GM12878 (cell line): ENCODE measurements around the gene DNAH2. TPM values are rescaled to one million over a fixed set of nuclear protein-coding genes. Genes with fewer than 3 reads are reported as not detected.

ENCODE experiments used
- ATAC-seq: fragments of 200-7000 bp; cut with Tn5 transposase; 3 replicates; pipeline ENCODE4 v1.9.1; 2020; ENCODE audit warnings: mild to moderate bottlenecking, moderate library complexity
- BruUV-seq: library from RNA; stranded (reverse); fragments of 400-500 nt; replicated peaks from 2 replicates; lab custom pipeline; 2021; lab: Mats Ljungman, UMichigan
- CTCF ChIA-PET: fragments of 300-600 bp; sonication (Branson Sonifier 250); formaldehyde crosslinking; extraction: SDS; loops from one replicate; lab custom pipeline; 2021; ENCODE audit warnings: inconsistent platforms; lab: Yijun Ruan, JAX
- POLR2A ChIA-PET: fragments of 350-600 bp; formaldehyde crosslinking; extraction: SDS; loops from one replicate; lab custom pipeline; 2021; ENCODE audit warnings: inconsistent platforms; lab: Charles Lee
- RAD21 ChIA-PET: fragments of 300-600 bp; sonication (Branson Sonifier 250); formaldehyde crosslinking; loops from one replicate; lab custom pipeline; 2023; ENCODE audit warnings: antibody characterized with exemption; ENCODE audit not compliant: unreplicated experiment; lab: Charles Lee
- SMC1A ChIA-PET: fragments of 300-600 bp; sonication (Branson Sonifier 250); formaldehyde crosslinking; loops from one replicate; lab custom pipeline; 2023; ENCODE audit not compliant: unreplicated experiment, uncharacterized antibody; lab: Charles Lee
- DNase-seq: peaks from one replicate; pipeline ENCODE4 v3.0.0-alpha.2; 2011; ENCODE audit warnings: low read depth, low spot score
- FAIRE-seq: peaks from 3 replicates; lab custom pipeline; 2011; peaks lifted over from hg19 to GRCh38; lab: Jason Lieb, UNC
- H2AFZ ChIP-seq: 2 replicates; pipeline ENCODE4 v1.6.0; 2011; ENCODE audit warnings: low read depth, low read length, control low read depth; ENCODE audit not compliant: control insufficient read depth
- H3K27ac ChIP-seq: 2 replicates; pipeline ENCODE4 v1.5.1; 2011; ENCODE audit warnings: control low read depth; ENCODE audit not compliant: control insufficient read depth, insufficient read depth
- H3K27me3 ChIP-seq, 2 experiments: replicated peaks in 1 of 2; 2 replicates each; pipeline versions ENCODE4 v1.6.0 to v1.6.1; 2011; ENCODE audit warnings: low read length in 1 of 2; ENCODE audit not compliant: control insufficient read depth in 2 of 2, insufficient read depth in 2 of 2
- H3K36me3 ChIP-seq, 2 experiments: 2 replicates each; pipeline ENCODE4 v1.5.1; 2011; ENCODE audit warnings: low read length in 1 of 2; ENCODE audit not compliant: control insufficient read depth in 2 of 2, insufficient read depth in 2 of 2
- H3K4me1 ChIP-seq: 2 replicates; pipeline ENCODE4 v1.6.1; 2011; ENCODE audit warnings: mild to moderate bottlenecking, low read length, moderate library complexity, mixed read lengths; ENCODE audit not compliant: control insufficient read depth, insufficient read depth
- H3K4me2 ChIP-seq: 2 replicates; pipeline ENCODE4 v1.6.0; 2011; ENCODE audit warnings: control low read depth; ENCODE audit not compliant: control insufficient read depth, insufficient read depth
- H3K4me3 ChIP-seq: fragments of 200-600 bp; sonication (generic); 2 replicates; pipeline ENCODE4 v1.5.1; 2016
- H3K79me2 ChIP-seq: 2 replicates; pipeline ENCODE4 v1.6.0; 2011; ENCODE audit warnings: low read length; ENCODE audit not compliant: control insufficient read depth, insufficient read depth
- H3K9ac ChIP-seq: 2 replicates; pipeline ENCODE4 v1.8.0; 2011; ENCODE audit warnings: low read length, control low read depth, mixed read lengths; ENCODE audit not compliant: control insufficient read depth, insufficient read depth
- H3K9me3 ChIP-seq: replicated peaks from 3 replicates; pipeline ENCODE4 v1.5.1; 2011; ENCODE audit warnings: mild to moderate bottlenecking, low read length; ENCODE audit not compliant: control insufficient read depth, insufficient read depth
- H4K20me1 ChIP-seq: 2 replicates; pipeline ENCODE4 v1.6.0; 2011; ENCODE audit not compliant: control insufficient read depth, insufficient read depth
- KAT2A ChIP-seq: conservative IDR thresholded peaks from 2 replicates; pipeline ENCODE4 v1.6.1; 2011; ENCODE audit warnings: low read depth, low read length; ENCODE audit not compliant: control insufficient read depth
- RB1 ChIP-seq: fragments of 450-650 bp; formaldehyde crosslinking; IDR thresholded peaks from 2 replicates; pipeline ENCODE4 v1.6.1; 2017; ENCODE audit warnings: mild to moderate bottlenecking, borderline replicate concordance
- WGBS: methylation state at CpG from one replicate; pipeline ENCODE4 v1.1.6; 2016; ENCODE audit warnings: low lambda C conversion rate; ENCODE audit not compliant: insufficient replicate concordance, insufficient coverage; ENCODE audit errors: missing lambda C conversion rate; 5-methylcytosine and 5-hydroxymethylcytosine counted together
- in situ Hi-C: fragments of 300-500 bp; cut with MboI; formaldehyde crosslinking; loops from 9 replicates; pipeline ENCODE4 v1.14.3; 2018; ENCODE audit warnings: mixed read lengths
- intact Hi-C: fragments of 100-400 bp; cut with micrococcal nuclease; formaldehyde crosslinking; loops from one replicate; pipeline ENCODE4 v1.14.2; 2022; ENCODE audit not compliant: unreplicated experiment
- polyA plus RNA-seq, 11 experiments: library from polyadenylated mRNA; depleted of rRNA in 4 of 11; unstranded in 6 of 11; stranded (reverse) in 5 of 11; fragments of >200 nt; fragmentation: Nextera tagmentation in 4 of 11; fragmentation: Illumina TruSeq in 1 of 11; extraction: Ambion mirVana in 4 of 11; extraction: Trizol in 1 of 11; gene quantifications; 1 replicate in 1 of 11; 2 replicates in 10 of 11; pipeline versions ENCODE4 v1.2.1 to v1.2.3, GENCODE V29; 2011 to 2016; ENCODE audit warnings: inconsistent platforms in 2 of 11, missing spikeins in 2 of 11, low read depth in 1 of 11
- total RNA-seq, 4 experiments: library from RNA; depleted of rRNA in 3 of 4; stranded (reverse); fragments of >200 nt in 3 of 4; fragmentation: Illumina TruSeq in 1 of 4; extraction: Trizol in 1 of 4; gene quantifications; 2 replicates each; pipeline versions ENCODE4 v1.2.1 to v1.2.3, GENCODE V29; 2013 to 2021
- TF ChIP-seq, protein P1 (sequence below), 3 experiments: IDR thresholded peaks in 2 of 3; conservative IDR thresholded peaks in 1 of 3; 2 replicates each; pipeline ENCODE4 v1.5.1; 2011; ENCODE audit warnings: low read depth in 3 of 3, low read length in 3 of 3, mild to moderate bottlenecking in 3 of 3, control low read depth in 2 of 3, moderate library complexity in 2 of 3, inconsistent platforms in 1 of 3, mixed read lengths in 1 of 3; ENCODE audit not compliant: control insufficient read depth in 2 of 3, insufficient read depth in 1 of 3; ENCODE audit errors: extremely low read depth in 1 of 3

DNAH2 gene
- total and polyA plus RNA-seq, 10 of the 15 experiments (the other 5 are each of a cell fraction or from before 2014, with no cell fraction given) = not detected

DNA sequence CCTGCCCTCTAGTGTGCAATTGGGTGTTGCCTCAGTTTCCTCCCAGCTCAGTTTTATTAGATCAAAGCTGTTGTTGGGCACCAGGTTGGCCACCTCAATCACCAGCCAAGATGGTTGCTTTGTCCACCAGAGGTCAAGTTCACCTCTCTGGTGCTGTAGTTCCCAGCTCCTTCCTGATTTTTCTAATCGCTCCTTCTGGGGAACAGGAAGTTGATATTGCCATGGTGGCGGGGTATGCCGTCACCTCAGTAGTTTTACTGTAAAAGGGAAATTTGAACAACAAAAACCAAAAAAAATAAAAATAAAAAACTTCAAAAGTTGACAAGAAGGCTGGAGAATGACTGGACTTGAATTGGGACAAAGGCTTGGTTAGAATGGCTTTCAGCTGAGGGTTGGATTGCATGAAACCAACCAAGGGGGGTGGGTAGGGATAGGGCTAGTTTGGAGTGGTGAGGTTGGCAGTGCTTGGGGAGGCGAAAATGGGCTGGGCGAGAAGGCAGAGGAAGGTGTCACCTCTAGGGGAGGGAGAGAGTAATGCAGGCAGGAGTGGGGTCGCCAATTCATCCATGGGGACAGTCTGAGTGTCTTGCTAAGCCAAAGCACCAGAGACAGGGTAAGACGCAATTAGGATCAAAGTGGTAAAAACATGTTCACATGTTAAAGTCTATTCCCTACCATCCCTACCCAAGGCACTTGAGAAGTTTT lies 6.3 kb upstream of the DNAH2 start:
- Histone ChIP-seq H3K4me1 (peaks cover 5% of the 10 kb centered on the region), H2AFZ (no peak overlapping the region), H3K36me3 (no peaks in the 10 kb centered on the region), H3K4me2 (no peak overlapping the region), H3K9ac (no peak overlapping the region), H3K27me3 (peaks cover 0 to 6% of the 10 kb centered on the region in 2 experiments; a peak in 2 of 4 replicates), H3K9me3 (no peaks in the 10 kb centered on the region), H3K27ac (no peak overlapping the region), H3K4me3 (no peak overlapping the region), H4K20me1 (no peaks in the 10 kb centered on the region), H3K79me2 (no peaks in the 10 kb centered on the region)
- SMC1A ChIA-PET = no interaction called here
- ATAC-seq = peak; percentile 76
- no peak for FAIRE-seq
- RAD21 ChIA-PET = no interaction called here
- in situ Hi-C loops = no loop called here
- CTCF ChIA-PET = no interaction called here
- intact Hi-C loops = no loop called here
- 67% methylated on average over 7 of the region's 7 CpGs for WGBS
- POLR2A ChIA-PET = no interaction called here
- TF ChIP-seq KAT2A (no peak), RB1 (no peak)
- TF ChIP-seq, protein P1, sequence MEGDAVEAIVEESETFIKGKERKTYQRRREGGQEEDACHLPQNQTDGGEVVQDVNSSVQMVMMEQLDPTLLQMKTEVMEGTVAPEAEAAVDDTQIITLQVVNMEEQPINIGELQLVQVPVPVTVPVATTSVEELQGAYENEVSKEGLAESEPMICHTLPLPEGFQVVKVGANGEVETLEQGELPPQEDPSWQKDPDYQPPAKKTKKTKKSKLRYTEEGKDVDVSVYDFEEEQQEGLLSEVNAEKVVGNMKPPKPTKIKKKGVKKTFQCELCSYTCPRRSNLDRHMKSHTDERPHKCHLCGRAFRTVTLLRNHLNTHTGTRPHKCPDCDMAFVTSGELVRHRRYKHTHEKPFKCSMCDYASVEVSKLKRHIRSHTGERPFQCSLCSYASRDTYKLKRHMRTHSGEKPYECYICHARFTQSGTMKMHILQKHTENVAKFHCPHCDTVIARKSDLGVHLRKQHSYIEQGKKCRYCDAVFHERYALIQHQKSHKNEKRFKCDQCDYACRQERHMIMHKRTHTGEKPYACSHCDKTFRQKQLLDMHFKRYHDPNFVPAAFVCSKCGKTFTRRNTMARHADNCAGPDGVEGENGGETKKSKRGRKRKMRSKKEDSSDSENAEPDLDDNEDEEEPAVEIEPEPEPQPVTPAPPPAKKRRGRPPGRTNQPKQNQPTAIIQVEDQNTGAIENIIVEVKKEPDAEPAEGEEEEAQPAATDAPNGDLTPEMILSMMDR (IDR thresholded peaks at IDR 0.05 in 2 of 3, conservative IDR thresholded peaks at IDR 0.05 in 1 of 3; ENCODE audit: control insufficient read depth in 2 of 3, extremely low read depth in 1 of 3, insufficient read depth in 1 of 3, low read depth in 3 of 3, low read length in 3 of 3) = peak in 2 of 3 experiments; percentile 21 to 26; a peak in 3 of 6 replicates
- no peak for DNase-seq
- BruUV-seq = no TSS peak
